HG03571 (cell line): Measurements from ENCODE around the gene OR52B6.
"Not testable (repeated sequence)": the region's sequence is repeated elsewhere in the genome, so short reads cannot be mapped to it uniquely, and the experiment has no call there.

Experiments
- ATAC-seq: cut with Tn5 transposase; IDR thresholded peaks from one replicate; pipeline ENCODE4 v1.9.1; 2021; ENCODE audit not compliant: unreplicated experiment

Gene OR52B6

DNA sequence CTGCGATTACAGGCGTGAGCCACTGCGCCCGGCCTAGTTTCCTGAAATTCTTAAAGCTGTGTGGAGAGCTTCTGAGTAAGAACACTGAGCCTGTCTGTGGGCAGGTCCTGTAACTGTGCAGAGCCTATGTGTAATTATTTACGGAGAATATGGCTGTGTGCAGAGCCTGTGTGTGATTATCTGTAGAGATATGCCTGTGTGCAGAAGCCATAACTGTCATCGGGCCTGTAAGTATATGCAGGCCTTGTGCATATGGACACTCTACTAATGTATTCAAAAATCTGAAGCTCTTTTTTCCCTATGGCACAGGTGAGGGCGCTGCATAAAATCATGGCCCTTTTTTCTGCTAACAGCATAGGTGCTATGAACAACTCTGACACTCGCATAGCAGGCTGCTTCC is at the start of gene OR52B6:
OR52B6 (plus strand) TSS at position 301 of the 400 bp plus-strand sequence; CDS start at position 301, 0 bp downstream.
- no peak for ATAC-seq

- ATAC-seq, result no peak
Observed at GRCh38 chr11:5531053-5531831, 49.4 kb upstream of the OR52B6 start.

DNA sequence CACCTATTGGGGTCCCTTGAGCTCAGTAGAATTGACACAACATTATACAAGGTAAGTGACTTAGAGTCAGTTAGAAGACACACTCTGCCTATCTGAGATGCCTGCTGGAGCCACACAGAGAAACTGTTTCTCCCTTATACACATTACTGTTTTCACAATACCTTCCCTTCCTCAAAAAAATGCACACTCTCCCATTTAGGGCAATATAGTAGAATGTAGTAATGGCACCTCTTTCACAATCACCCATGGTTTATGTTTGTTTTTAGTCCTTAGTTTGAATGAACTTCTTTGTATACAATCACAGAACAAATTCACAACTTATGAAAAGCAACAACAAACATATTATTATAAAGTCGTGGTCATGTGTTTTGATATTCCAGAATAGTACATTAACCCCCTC is 46.6 kb upstream of the OR52B6 start:
- no peak for ATAC-seq

DNA sequence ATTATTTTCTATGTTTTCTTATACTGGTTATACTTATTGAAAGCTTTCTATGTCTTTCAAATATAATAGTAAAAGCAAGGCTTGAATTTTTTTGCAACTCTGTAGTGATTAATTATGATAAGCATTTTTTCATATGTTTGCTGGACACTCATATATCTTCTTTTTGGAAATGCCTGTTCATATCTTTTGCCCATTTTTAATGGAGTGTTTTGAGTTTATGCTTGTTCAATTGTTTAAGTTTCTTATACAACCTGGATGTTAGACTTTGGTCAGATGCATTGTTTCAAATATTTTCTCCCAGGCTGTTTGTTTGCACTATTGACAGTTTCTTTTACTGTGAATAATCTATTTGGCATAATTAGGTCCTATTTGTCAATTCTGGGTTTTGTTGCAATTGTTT is 44.2 kb upstream of the OR52B6 start:
- ATAC-seq, result no peak

DNA sequence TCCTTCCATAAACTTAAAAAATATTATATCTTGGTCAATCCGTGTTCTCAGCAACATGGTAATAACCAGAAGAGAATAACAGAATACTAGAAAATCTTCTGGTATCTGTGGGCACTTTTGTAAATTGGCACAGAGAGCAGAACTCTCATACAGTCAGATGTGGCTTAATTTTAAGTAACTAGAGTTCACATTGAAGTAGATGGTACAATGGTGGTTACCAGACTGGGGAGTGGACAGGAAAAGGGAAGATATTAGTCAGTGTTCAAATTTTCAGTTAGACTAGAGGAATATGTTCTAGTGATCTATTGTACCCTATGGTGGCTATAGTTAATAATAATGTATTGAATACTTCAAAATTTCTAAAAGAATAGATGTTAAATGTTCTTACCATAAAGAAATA is 39.2 kb upstream of the OR52B6 start:
- ATAC-seq, result no peak

GRCh38 chr11:5546457-5546856 is 34.2 kb upstream of the OR52B6 start:
- no peak for ATAC-seq

- peak; percentile 76 for ATAC-seq
Observed at GRCh38 chr11:5547982-5548381, 32.7 kb upstream of the OR52B6 start.

DNA sequence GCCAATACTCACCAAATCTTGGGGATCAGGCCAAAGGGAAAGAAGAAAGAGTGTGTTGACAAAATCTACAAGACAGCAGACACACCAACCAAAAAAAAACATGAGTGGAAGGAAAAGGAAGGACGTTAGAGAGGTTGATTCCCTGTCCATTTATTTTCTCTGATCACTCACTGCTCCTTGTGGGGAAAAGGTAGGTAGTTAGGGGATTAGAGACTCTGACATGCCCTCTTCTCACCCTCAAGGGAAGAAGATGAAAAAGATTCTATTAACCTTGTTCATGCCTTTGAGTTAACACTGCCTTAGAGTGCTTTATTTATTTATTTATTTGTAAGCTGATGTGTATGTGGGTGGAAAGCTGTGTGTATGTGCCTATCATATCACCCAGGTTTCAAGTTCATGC is 32.2 kb upstream of the OR52B6 start, which contains the start of gene OR52H1:
OR52H1 (minus strand) TSS at position 101 of the 400 bp plus-strand sequence. CDS start 3,035 bp downstream, outside the sequence.
- no peak for ATAC-seq

- ATAC-seq, result peak; percentile 34
Observed at GRCh38 chr11:5550440-5551095, 30.1 kb upstream of the OR52B6 start.

- no peak for ATAC-seq
Observed at GRCh38 chr11:5553343-5553742, 27.3 kb upstream of the OR52B6 start.

- no peak for ATAC-seq
Observed at GRCh38 chr11:5556596-5557188, 24.0 kb upstream of the OR52B6 start.

- ATAC-seq, result no peak
Observed at GRCh38 chr11:5557751-5558150, 22.9 kb upstream of the OR52B6 start.

GRCh38 chr11:5564259-5565019 is 16.2 kb upstream of the OR52B6 start:
- no peak for ATAC-seq

DNA sequence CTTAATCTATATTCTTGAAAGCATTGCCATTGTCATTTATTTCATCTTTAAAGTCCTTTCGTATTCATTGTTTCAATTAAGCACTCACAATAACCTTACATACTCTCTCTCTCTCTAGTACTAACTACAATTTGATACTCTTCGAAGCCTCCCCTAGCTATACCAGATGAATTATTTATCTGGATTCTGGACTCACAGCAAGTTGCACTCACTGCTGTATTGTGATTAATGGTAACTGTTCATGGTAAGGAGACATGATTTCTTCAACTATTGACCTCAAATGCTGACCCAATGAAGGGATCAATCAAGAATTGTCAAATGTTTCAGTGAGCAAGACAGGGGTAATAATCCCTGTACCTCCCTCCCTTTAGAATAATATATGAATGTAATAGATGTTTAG is 6.0 kb upstream of the OR52B6 start:
- ATAC-seq, result no peak

- no peak for ATAC-seq
Observed at GRCh38 chr11:5575152-5575551, 5.5 kb upstream of the OR52B6 start.

GRCh38 chr11:5577101-5577500 is 3.6 kb upstream of the OR52B6 start:
- ATAC-seq, result no peak

GRCh38 chr11:5581014-5581413 is 337 bp downstream of the OR52B6 start:
- no peak for ATAC-seq

- not testable (repeated sequence) for ATAC-seq
Observed at GRCh38 chr11:5584458-5584857, 3.8 kb downstream of the OR52B6 start.

- not testable (repeated sequence) for ATAC-seq
Observed at GRCh38 chr11:5589906-5590305, 9.2 kb downstream of the OR52B6 start.

GRCh38 chr11:5591613-5592012 is 10.9 kb downstream of the OR52B6 start:
- no peak for ATAC-seq

GRCh38 chr11:5592615-5593014 is 11.9 kb downstream of the OR52B6 start:
- ATAC-seq, result no peak
